ENCODE measurements around the gene CAMK2D. TPM values are rescaled to one million over a fixed set of nuclear protein-coding genes. Genes with fewer than 3 reads are reported as not detected.
A peak's percentile ranks its signal among the peaks of the same experiment; 100 is the strongest.

Gene CAMK2D
- total and polyA plus RNA-seq, 2 experiments from 2014 or later, result 4.9 to 14.6 TPM

- H3K36me3 Mint-ChIP-seq (ENCODE audit: low read depth), result peaks cover 5% of the 10 kb centered on the region; the same call in 1 of the 3 replicates
- DNase-seq (ENCODE audit: low spot score) (no peak), ATAC-seq (no peak)
- no peak for TF ChIP-seq NANOG (IDR thresholded peaks at IDR 0.05; ENCODE audit: borderline replicate concordance)
- H3K4me3 Mint-ChIP-seq, result no peak overlapping the region
- Histone ChIP-seq H3K4me1 (ENCODE audit: insufficient read depth) (peaks cover 20% of the 10 kb centered on the region), H3K4me2 (peak overlapping the region; percentile 42), H3K79me2 (replicated peaks; ENCODE audit: insufficient read depth) (no peaks in the 10 kb centered on the region), H3K9me2 (ENCODE audit: insufficient read depth) (peaks cover 9% of the 10 kb centered on the region; the same call in 1 of the 2 replicates), H3K36me3 (ENCODE audit: insufficient read depth) (no peaks in the 10 kb centered on the region), H3K27ac (ENCODE audit: low read depth) (peak overlapping the region; percentile 65), H3K27me3 (ENCODE audit: insufficient read depth) (no peaks in the 10 kb centered on the region), H3K4me3 (no peak overlapping the region), H4K20me1 (replicated peaks; ENCODE audit: insufficient read depth) (no peaks in the 10 kb centered on the region), H2AFZ (no peak overlapping the region), H3F3A (replicated peaks; ENCODE audit: low read depth) (no peaks in the 10 kb centered on the region)
- H3K27ac Mint-ChIP-seq, result no peak overlapping the region
- no peaks in the 10 kb centered on the region for H3K9me3 Mint-ChIP-seq
- peaks cover 27% of the 10 kb centered on the region for H3K4me1 Mint-ChIP-seq
- H3K27me3 Mint-ChIP-seq (ENCODE audit: insufficient read depth, low read depth, poor library complexity), result peaks cover 9% of the 10 kb centered on the region
Measured at GRCh38 chr4:113469023-113469390, 292.5 kb downstream of the CAMK2D start.

- ATAC-seq, result peak; percentile 96
- H3K27me3 ChIP-seq (ENCODE audit: insufficient read depth), result no peaks in the 10 kb centered on the region
- Mint-ChIP-seq H3K4me1 (peaks cover 29% of the 10 kb centered on the region), H3K27ac (peak overlapping the region; percentile 75), H3K9me3 (no peaks in the 10 kb centered on the region), H3K36me3 (ENCODE audit: low read depth) (peaks cover 5% of the 10 kb centered on the region; the same call in 1 of the 3 replicates), H3K4me3 (no peak overlapping the region), H3K27me3 (ENCODE audit: insufficient read depth, low read depth, poor library complexity) (peaks cover 9% of the 10 kb centered on the region)
- no peaks in the 10 kb centered on the region for H3K36me3 ChIP-seq (ENCODE audit: insufficient read depth)
- peak overlapping the region; percentile 42 for H3K4me2 ChIP-seq
- no peak overlapping the region for H2AFZ ChIP-seq
- no peaks in the 10 kb centered on the region for H3F3A ChIP-seq (replicated peaks; ENCODE audit: low read depth)
- H3K4me1 ChIP-seq (ENCODE audit: insufficient read depth), result peaks cover 20% of the 10 kb centered on the region
- peaks cover 9% of the 10 kb centered on the region; the same call in 1 of the 2 replicates for H3K9me2 ChIP-seq (ENCODE audit: insufficient read depth)
- no peaks in the 10 kb centered on the region for H4K20me1 ChIP-seq (replicated peaks; ENCODE audit: insufficient read depth)
- H3K79me2 ChIP-seq (replicated peaks; ENCODE audit: insufficient read depth), result no peaks in the 10 kb centered on the region
- TF ChIP-seq POLR2AphosphoS5 (IDR thresholded peaks at IDR 0.05; ENCODE audit: low read depth), result no peak
- TF ChIP-seq EZH2 (IDR thresholded peaks at IDR 0.05; ENCODE audit: low read depth, unreplicated experiment), result no peak
- TF ChIP-seq EZH2phosphoT487 (IDR thresholded peaks at IDR 0.05; ENCODE audit: unreplicated experiment), result no peak
- no peak for TF ChIP-seq ZNF462 (CRISPR knock-in tag; IDR thresholded peaks at IDR 0.05)
- no peak for TF ChIP-seq JUNB (IDR thresholded peaks at IDR 0.05; ENCODE audit: unreplicated experiment)
- TF ChIP-seq ZNF114 (CRISPR knock-in tag; IDR thresholded peaks at IDR 0.05), result no peak
- no peak overlapping the region for H3K4me3 ChIP-seq
- peak; percentile 74 for DNase-seq (ENCODE audit: low spot score)
- H3K27ac ChIP-seq (ENCODE audit: low read depth), result peak overlapping the region; percentile 65
Measured at GRCh38 chr4:113468165-113469022, 293.1 kb downstream of the CAMK2D start.
